Measurements from ENCODE around the gene ANO6.
"Not testable (repeated sequence)": the region's sequence is repeated elsewhere in the genome, so short reads cannot be mapped to it uniquely, and the experiment has no call there.

The ANO6 gene

GRCh38 chr12:45244561-45245343, 28.9 kb downstream of the ANO6 start:
- no peak for DNase-seq

GRCh38 chr12:45246236-45246635, 30.3 kb downstream of the ANO6 start:
- DNase-seq, result no peak

DNA sequence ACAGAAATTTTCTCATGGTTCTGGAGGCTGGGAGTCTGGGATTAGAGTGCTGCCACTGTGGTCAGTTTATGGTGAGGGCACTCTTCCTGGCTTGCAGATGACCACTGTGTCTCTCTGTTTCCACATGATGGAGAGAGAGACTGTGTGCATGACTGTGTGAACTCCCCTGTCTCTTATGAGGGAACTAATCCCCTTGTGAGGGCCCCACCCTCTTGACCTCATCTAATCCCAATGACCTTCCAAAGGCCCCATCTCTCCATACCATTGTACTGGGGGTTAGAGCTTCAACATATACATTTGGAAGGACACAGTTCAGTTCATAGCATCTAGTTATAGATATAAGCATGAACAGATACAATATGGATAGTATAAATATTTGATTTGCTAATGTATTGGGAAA, 31.7 kb downstream of the ANO6 start:
- no peak for DNase-seq

DNA sequence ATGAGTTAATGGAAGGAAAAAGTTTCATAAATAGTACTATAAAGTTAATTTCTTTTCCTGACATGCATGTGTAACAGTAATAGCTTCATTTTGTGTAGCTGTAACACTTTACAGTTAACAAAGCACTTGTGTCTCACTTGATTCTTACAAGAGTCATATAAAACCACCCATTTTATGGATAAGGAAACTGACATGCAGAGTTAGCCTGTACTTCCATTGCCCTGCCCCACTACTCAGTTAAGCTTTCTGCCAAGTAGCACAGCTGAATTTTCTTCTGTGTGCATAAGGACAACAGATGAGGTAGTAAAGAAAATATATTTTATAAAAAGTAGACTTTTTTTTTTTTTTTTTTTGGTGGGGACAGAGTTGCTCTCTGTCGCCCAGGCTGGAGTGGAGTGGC, 32.2 kb downstream of the ANO6 start:
- DNase-seq, result no peak

DNA sequence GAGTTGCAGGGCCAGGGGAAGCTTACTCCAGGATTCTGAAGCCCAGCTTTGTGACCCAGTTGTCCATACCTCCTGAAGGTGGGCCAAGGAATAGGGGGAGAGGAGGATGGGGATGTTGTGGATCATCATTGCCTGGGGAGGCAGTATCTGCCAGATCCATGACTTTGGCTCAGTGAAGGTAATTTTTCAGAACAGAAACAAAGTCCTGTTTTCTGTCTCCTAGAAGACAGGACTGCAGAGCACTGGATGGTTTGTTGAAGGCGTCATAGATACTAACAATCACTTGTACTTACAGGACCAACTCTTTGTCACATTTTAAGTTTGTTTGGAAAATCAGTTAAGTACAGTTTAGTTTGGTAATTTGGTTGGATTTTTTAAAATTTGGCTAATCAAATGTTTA, 38.4 kb downstream of the ANO6 start:
- DNase-seq, result no peak

DNA sequence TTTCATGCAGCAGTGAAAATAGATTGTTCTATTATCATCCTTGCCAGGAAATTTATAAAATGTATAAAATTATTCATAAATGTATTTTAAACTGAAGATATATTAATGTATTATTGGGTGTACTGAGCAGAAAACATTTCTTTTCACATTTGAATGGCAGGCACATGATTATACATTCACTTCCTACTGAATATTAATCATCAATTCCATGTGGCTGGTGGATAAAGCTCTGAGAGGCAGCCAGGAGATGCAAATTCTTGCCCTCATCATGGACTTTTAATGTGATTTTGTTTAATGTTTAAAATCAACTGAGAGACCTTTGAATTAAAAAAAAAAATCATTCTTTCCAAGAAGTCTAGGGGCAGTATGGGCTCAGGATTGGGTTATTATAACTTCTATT, 40.8 kb downstream of the ANO6 start:
- DNase-seq, result no peak

- no peak for DNase-seq
These were observed 41.5 kb downstream of the ANO6 start for GRCh38 chr12:45257185-45257930.

DNA sequence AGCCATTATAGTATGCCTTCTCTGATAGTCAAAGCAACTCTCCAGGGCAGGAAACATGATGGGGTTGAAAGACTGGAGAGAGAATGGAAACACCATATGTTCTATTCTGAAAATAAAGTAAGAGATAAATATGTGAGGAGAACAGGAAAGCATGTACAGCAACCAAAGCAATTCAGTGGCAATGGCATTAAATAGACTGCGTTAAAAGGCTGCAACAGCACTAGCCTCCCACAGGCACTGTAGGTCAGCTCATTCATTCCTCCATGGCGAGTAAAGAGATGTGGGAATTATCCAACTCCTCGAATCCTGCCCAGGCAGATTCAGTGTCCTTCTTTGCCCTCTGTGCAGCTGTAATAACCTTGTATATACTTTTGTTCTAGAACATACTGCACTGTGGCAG, 43.8 kb downstream of the ANO6 start:
- no peak for DNase-seq

DNA sequence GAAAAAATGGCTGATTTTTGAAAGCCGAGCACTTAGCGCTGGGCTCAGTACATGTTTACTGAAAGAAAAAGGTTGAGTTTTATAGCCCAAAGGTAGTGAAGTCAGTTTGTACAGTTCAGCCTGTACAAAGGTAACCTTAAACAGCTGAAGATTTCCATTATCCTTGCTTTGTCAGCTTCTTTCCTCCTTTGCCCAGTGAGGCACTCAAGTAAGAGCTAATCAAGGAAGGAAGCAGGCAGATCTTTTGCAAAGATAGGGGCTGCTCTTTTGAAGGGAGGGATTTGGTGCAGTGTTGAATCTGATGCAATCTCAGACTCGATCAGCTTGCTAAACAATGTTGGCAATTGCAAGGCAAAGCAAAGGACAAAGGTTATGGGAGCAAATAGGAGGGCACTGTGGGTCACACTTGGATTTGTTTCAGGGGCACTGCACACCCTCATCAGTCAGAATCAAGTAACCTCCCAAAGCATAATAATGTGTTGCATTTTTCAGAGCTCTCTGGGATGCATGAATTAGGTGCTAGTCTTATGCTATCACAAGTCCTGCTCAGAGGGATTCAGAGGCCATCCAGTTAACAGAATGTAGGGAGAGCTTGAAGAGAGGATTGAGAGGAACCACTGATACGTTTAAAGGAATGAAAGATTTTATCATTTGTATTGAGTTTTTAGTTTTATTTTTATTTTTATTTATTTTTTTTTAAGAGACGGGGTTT, 44.4 kb downstream of the ANO6 start:
- no peak for DNase-seq

DNA sequence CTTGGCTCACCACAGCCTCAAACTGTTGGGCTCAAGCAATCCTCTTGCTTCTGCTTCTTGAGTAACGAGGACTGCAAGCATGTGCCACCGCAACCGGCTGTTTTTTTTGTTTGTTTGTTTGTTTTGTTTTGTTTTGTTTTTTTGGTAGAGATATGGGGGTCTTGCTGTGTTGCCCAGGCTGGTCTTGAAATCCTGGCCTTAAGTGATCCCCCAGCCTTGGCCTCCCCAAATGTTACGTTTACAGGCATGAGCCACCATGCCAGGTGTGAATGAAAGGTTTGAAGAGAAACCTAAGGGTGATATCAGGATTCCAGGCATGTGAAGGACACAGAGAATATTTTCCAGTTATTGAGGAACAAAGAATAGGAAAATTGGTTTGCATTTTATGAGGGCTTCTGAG, 45.0 kb downstream of the ANO6 start:
- DNase-seq, result no peak

GRCh38 chr12:45262185-45262584, 46.3 kb downstream of the ANO6 start:
- not testable (repeated sequence) for DNase-seq

DNA sequence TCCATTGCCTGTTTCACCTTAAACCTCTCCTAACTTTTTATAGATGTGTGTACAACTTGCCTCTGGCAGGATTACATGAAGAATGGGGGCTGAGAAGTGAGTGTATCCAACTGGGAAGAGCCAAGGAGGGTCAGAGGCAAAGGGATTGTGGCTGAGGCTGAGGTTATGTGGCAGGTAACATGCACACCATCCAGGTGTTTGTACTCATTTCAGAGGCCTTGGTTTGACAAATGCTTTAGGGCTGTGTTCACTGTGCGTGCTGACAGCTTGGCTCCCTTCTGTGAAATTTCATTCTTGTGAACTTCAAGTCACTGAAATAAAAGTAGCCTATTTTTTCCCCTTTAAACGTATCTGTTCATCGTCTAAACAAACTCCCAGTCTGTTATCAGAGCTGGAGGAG, 47.7 kb downstream of the ANO6 start:
- no peak for DNase-seq

DNA sequence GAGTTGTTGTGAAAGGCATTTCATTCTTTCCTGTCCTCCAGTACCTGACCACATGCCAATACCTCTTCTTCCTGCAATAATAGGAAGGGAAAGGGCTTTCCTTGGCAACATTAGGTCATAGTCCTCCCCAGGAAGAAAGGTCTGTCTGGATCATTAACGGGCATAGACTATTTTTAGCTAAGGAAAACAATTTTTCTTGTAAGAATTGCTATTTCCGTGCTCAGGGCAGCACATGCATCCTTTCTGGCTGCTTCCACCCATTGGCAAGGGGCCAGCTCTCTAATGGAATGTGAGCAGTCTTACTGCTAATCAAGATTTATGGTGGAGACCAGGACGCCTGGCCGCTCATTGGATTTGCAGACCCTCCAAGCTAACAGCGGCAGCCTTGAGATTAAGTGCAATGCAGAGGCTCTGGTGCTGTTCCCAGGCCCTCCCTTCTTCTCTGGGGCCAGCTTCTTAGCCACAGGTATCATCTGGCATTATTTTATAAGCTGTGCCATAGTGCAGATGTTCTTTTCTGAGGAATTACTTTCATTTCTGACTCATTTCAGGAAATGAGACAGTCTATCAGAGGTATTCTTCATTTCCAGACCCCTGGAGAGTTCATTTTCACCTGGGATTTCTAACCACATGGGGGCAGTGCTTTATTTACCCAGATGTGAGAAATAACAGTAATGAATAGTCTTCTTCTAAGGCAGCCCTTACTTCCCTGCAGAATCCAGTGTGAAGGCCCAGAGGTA, 52.9 kb downstream of the ANO6 start:
- no peak for DNase-seq

- no peak for DNase-seq
These were observed 53.5 kb downstream of the ANO6 start for GRCh38 chr12:45269412-45269751.

- no peak for DNase-seq
These were observed 55.1 kb downstream of the ANO6 start for GRCh38 chr12:45270951-45271350.

- DNase-seq, result no peak
These were observed 57.9 kb downstream of the ANO6 start for GRCh38 chr12:45273717-45274271.

DNA sequence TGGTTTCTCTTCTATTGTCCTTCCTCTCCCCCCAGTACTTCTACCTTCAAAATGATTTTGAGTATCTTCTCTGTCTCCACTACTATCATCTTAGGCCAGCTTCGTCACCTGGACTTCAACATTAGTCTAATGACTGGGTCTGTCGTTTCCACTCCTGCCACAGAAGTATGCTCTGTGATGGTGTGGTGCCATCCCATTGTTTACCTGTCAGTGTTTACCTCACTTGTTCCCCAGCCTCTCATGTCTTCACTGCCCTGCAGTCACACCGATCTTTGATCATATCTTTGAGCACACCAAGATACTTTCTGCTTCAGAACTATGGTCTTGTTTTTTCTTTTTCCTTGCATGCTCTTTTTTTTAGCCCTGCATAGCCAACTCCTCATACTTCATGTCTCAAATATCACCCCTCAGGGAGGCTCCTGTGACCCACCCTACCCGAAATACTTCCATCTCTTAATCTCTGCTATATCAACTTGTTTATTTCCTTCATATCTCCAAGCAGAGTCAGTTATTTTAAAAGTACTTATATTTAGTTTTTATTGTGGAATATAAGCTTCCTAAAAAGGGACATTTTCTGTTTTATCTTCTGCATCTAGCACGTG, 60.4 kb downstream of the ANO6 start:
- no peak for DNase-seq

DNA sequence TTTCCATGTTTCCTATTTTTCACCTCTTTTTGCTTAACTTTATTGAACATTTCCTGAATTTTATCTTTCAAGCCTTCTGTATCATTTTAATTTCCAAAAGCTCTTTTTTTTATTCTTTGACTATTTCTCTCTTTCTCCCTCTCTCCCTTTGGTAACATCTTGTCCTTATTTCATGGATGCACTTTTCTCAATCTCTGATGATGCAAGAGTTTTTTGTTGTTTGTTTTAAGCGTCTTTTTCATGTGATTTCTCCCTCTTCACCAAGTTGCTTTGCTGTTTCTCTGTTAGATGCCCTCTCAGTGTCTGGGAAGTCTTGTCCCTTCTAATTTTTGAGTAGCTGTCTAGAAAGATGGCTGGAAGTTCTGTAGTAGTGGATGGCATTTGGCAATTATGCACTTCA, 62.6 kb downstream of the ANO6 start:
- DNase-seq, result no peak

DNA sequence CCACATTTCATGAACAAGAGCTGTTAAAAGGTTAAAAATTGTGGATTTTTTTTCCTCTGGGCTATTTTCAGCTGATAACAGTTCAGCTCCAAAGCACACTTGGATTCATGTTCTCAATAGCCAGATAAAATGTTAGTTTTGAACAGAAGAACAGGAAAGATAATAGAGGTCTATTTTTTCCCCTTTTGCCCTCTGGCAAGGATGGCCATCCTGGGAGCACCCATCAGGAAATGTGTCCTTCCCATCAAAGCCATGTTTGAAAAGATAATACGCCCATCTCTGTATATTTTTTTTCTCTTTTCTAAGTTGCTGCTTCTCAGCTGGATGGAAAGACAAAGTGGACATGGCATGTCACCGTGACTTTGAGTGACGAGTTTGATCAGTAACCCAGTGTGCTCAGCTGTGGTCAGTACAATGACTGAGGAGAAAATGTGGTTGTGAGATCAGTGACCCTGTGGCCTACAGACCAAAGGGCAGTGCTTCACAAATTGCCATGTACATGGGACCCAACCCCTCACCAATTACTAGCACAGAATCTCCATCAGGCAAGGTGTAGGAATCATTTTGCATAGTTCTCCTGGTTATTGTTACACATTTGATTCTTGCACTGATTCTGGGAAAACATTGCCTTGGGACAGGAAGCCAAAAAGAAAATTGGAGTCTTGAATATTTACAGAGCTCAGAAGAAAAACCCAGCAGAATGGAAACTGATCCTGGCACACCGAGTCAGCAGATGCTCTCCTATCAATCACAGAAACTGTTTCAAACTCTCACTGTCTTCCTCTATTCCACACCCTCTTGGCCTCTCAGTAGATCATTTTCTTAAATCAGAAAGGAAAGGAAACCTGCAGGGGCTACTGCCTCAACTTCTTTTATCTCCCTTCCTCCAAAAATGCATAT, 64.3 kb downstream of the ANO6 start:
- DNase-seq, result no peak

DNA sequence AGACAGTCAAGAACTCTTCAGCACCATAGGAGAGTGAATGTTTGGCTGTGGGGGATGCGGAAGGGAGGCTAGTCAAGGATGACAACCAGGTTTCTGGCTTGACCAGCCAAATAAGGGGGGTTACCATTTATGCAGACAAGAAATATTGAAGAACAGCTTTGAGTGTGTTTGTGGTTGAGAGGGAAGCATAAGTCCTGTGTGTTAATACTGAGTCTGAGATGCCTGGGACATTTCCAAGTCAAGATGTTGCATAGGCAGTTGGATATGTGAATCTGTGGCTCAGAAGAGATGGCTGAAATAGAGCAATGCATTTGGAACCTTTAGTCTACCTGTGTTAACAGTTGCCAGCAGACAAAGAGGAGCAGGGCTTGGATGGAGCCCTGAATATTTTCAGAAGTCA, 66.1 kb downstream of the ANO6 start:
- DNase-seq, result no peak

DNA sequence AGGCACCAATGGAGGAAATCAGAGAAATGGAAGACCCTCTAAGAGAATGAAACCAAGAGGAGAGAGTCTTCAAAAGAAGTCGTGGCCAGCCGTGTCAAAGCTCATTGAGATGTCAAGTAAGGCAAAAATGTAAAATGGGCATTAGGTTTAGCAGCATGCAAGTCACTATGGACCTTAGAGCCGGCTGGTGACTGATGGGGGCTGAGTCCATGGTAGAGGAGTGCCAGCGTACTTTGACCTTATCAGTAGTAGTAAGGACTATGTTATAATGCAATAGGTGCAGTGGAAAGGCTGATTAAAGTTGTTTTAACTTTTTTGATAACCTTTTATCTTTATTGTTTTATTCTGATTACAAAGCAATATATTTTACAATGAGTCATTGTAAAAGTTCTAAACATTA, 66.5 kb downstream of the ANO6 start:
- DNase-seq, result no peak

Measured in activated T-cell treated with anti-CD3 and anti-CD28 coated beads, Interleukin-2, amount 50 U/mL, for 48 hours (primary cell).